NCI-H446 (cell line): ENCODE measurements around the gene PHAF1.
"Not testable (repeated sequence)": the region's sequence is repeated elsewhere in the genome, so short reads cannot be mapped to it uniquely, and the experiment has no call there.

ENCODE experiments used
- DNase-seq, 2 experiments: peaks; one replicate each; lab custom pipeline; 2025; lab: John Stamatoyannopoulos, UW

The PHAF1 gene

GRCh38 chr16:67105246-67105645 is 4.5 kb upstream of the PHAF1 start:
- DNase-seq = no peak

GRCh38 chr16:67105881-67106280 is 3.9 kb upstream of the PHAF1 start:
- DNase-seq = no peak

GRCh38 chr16:67108489-67108888 is 1.3 kb upstream of the PHAF1 start:
- DNase-seq = no peak

GRCh38 chr16:67108931-67109406 is 772 bp upstream of the PHAF1 start:
- no peak for DNase-seq

GRCh38 chr16:67111951-67112444 is 2.3 kb downstream of the PHAF1 start:
- no peak for DNase-seq

- no peak for DNase-seq
Observed at GRCh38 chr16:67112591-67113399, 3.1 kb downstream of the PHAF1 start.

GRCh38 chr16:67114793-67115192 is 5.1 kb downstream of the PHAF1 start:
- no peak for DNase-seq

GRCh38 chr16:67115639-67116038 is 5.9 kb downstream of the PHAF1 start:
- DNase-seq = no peak

GRCh38 chr16:67116388-67117311 is 6.9 kb downstream of the PHAF1 start:
- DNase-seq = no peak

GRCh38 chr16:67117716-67118115 is 8.0 kb downstream of the PHAF1 start:
- no peak for DNase-seq

- no peak for DNase-seq
Observed at GRCh38 chr16:67120025-67120424, 10.3 kb downstream of the PHAF1 start.

- not testable (repeated sequence) for DNase-seq
Observed at GRCh38 chr16:67122799-67123198, 13.1 kb downstream of the PHAF1 start.

GRCh38 chr16:67128417-67128816 is 18.7 kb downstream of the PHAF1 start:
- DNase-seq = no peak

- no peak for DNase-seq
Observed at GRCh38 chr16:67128887-67129286, 19.1 kb downstream of the PHAF1 start.

GRCh38 chr16:67129422-67129821 is 19.7 kb downstream of the PHAF1 start:
- no peak for DNase-seq

- DNase-seq = no peak
Observed at GRCh38 chr16:67137605-67138004, 27.9 kb downstream of the PHAF1 start.

GRCh38 chr16:67141391-67141790 is 31.6 kb downstream of the PHAF1 start:
- no peak for DNase-seq

- no peak for DNase-seq
Observed at GRCh38 chr16:67142342-67142741, 32.6 kb downstream of the PHAF1 start.

GRCh38 chr16:67144943-67145342 is 35.2 kb downstream of the PHAF1 start:
- no peak for DNase-seq

- DNase-seq = no peak
Observed at GRCh38 chr16:67145746-67146145, 36.0 kb downstream of the PHAF1 start.

GRCh38 chr16:67146523-67147357 is 37.0 kb downstream of the PHAF1 start:
- DNase-seq = no peak
